Adrenal gland (tissue), 5 donors: ENCODE data around the gene MRPL11.

ENCODE experiments used
- CTCF ChIP-seq, 6 experiments: fragments of 450-650 bp in 4 of 6; fragments of 200-600 bp in 2 of 6; sonication (generic) in 1 of 6; IDR thresholded peaks; 1 replicate in 5 of 6; 2 replicates in 1 of 6; pipeline versions ENCODE4 v1.5.1 to v1.8.0; 2016 to 2021; ENCODE audit warnings: antibody characterized with exemption in 6 of 6, mild to moderate bottlenecking in 2 of 6, moderate library complexity in 1 of 6
- POLR2A ChIP-seq, 2 donors: fragments of 450-650 bp; IDR thresholded peaks; one replicate each; pipeline ENCODE4 v1.6.1; 2017; ENCODE audit warnings: antibody characterized with exemption in 2 of 2, mild to moderate bottlenecking in 2 of 2, moderate library complexity in 1 of 2
- donor health status: DM: no; HTN: no; CAD: no.

GRCh38 chr11:66448523-66448922 lies 9.9 kb upstream of the MRPL11 start:
- no peak for TF ChIP-seq CTCF (IDR thresholded peaks at IDR 0.05)
- no peak for TF ChIP-seq POLR2A (IDR thresholded peaks at IDR 0.05)
